ENCODE measurements around the gene BLVRB.

DNA sequence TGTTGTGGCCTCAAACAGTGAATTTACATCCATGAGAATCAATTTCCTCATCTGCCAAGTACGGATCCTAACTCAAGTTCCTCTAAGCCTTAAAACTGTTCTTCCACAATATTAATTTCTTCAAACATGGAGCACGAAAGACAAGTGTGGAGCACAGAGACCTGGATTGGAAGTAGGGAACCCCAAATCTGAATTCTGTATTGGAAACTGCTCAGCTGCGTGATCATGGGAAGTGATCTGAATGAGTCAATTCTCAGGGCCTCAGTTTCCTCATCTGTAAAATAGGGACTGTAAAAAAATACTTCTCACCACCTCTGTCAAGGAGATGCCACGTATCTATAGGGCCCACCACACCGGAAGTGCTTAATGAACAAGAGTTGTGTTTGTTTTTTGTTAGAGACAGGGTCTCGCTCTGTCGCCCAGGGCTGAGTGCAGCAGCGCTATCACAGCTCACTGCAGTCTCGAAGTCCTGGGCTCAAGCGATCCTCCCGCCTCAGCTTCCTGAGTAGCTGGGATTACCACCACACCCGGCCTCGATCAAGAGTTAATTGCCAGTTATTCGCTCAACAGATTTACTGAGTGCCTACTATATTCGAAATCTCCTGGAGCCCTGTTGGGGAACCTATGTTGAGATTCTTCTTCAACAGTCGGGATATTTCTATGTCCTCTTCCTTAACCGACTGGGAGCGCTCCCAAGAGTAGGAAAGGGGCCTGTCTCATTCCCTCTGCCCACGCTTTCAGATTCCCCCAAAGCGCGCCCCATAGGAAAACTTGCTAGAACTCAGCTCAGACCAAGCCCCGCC, 23.0 kb downstream of the BLVRB start:
- TF ChIP-seq, protein P1, sequence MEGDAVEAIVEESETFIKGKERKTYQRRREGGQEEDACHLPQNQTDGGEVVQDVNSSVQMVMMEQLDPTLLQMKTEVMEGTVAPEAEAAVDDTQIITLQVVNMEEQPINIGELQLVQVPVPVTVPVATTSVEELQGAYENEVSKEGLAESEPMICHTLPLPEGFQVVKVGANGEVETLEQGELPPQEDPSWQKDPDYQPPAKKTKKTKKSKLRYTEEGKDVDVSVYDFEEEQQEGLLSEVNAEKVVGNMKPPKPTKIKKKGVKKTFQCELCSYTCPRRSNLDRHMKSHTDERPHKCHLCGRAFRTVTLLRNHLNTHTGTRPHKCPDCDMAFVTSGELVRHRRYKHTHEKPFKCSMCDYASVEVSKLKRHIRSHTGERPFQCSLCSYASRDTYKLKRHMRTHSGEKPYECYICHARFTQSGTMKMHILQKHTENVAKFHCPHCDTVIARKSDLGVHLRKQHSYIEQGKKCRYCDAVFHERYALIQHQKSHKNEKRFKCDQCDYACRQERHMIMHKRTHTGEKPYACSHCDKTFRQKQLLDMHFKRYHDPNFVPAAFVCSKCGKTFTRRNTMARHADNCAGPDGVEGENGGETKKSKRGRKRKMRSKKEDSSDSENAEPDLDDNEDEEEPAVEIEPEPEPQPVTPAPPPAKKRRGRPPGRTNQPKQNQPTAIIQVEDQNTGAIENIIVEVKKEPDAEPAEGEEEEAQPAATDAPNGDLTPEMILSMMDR (IDR thresholded peaks at IDR 0.05), result no peak
- TF ChIP-seq ZFX (IDR thresholded peaks at IDR 0.05; ENCODE audit: borderline replicate concordance), result no peak

All from 22Rv1 (cell line).